NOMO-1 (cell line): ENCODE results near the gene NCCRP1.
"Not testable (repeated sequence)": the region's sequence is repeated elsewhere in the genome, so short reads cannot be mapped to it uniquely, and the experiment has no call there.

Experiments
- DNase-seq, 2 experiments: peaks; one replicate each; lab custom pipeline; 2025; ENCODE audit not compliant: unreplicated experiment in 2 of 2; lab: John Stamatoyannopoulos, UW

Gene NCCRP1

DNA sequence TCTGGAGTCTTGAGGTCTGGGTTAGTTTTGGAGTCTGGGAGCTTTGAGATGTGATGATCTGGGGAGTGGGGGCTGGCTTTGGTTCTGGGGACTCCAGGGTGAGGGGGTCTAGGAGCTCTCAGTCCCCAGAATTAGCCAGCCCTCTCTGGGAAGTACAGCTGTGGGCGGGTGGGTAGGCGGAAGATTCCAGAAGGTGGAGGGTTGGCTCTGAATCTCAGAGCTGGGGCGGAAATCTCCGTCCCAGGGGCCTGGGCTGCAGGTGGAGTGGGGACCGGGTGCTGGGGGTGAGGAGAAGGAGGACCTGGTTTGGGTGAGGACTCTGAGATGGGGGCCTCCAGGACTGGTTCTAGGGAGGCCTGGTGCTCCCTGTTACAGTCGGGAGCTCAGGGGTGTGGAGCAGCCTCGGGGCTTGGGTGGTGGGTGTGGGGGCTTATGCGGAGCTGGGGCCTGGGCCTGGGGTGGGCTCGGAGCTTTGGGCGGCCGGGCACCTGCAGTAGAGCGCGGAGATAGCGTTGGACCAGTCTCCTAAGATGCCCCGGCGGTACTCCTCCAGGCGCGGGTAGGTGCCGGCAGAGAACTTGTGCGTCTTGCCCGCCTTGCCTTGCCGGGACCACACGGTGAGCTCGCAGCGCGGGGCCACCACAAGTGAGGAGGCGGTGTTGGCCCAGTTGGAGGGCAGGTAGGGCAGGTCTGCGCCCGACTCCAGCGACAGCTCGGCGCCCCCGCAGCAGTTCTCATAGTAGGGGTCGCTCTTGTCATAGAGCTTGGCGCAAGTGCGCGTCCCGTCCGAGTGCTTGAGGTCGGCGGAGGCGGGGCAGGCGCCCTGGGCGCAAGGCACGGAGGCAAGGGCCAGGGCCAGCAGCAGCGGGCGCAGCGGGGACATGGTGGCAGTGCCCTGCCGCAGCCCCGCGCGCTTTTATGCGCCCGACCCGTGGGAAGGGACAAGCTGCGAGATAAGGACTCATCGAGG is 6.9 kb downstream of the NCCRP1 start, which contains the start of gene SYCN:
Gene SYCN (minus strand): TSS at position 892 of the 970 bp plus-strand sequence. CDS start 9 bp downstream, at position 883.
- DNase-seq: no peak

DNA sequence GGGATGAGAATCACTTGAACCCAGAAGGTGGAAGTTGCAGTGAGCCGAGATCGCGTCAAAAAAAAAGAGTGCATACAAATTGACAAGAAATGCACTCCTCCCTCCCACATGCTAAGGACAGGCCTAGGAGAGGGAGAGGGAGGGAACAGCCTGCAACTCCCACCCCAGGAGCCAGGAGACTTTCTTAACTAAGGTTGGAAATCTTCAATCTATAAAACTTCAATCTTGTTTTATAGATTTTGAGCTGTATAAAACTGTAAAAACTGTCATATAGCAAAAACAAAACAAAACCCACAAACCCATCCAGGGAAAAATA is 8.6 kb downstream of the NCCRP1 start:
- no peak for DNase-seq

DNA sequence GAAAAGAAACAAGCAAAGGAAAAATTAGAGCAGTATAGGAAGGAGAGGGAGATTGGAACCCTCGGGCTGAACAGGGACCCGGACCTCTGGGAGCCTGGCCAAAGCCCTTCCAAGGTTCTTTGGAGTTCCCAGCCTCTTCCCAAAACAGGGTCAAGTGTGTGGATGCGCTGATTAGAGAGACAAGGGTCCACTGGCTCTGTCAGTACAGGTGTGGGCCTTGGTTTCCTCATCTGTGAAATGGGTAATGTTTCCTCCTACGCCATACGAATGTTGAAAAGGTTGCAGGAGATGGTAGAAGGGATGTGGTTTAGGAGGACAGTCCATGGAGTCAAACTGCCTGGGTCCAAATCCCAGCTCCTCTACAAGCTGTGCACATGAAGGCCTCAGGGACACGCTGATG is 9.4 kb downstream of the NCCRP1 start:
- no peak for DNase-seq

- DNase-seq: no peak
Measured at GRCh38 chr19:39207293-39207836, 10.6 kb downstream of the NCCRP1 start.

- no peak for DNase-seq
Measured at GRCh38 chr19:39208175-39208795, 11.5 kb downstream of the NCCRP1 start.

- no peak for DNase-seq
Measured at GRCh38 chr19:39209196-39209595, 12.4 kb downstream of the NCCRP1 start.

GRCh38 chr19:39211731-39212374 is 15.1 kb downstream of the NCCRP1 start:
- DNase-seq: no peak

DNA sequence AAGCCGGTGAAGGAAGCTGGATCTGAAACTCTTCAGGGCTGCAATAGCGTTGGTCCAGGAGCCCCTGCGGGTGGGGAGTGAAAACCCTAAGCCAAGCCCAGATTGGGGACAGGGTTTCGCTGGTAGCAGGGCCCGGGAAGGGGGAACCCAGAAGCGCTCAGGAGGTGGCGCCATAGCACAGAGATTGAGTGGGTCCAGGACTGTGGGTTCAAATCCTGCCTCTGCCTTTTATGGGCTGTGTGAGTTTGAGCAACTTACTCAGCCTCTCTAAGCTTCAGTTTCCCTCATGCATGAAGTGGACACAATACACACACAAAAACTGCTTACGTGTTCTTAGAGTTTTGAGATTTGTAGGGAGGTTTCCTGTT is 15.6 kb downstream of the NCCRP1 start:
- peak; percentile 9 to 26 for DNase-seq

DNA sequence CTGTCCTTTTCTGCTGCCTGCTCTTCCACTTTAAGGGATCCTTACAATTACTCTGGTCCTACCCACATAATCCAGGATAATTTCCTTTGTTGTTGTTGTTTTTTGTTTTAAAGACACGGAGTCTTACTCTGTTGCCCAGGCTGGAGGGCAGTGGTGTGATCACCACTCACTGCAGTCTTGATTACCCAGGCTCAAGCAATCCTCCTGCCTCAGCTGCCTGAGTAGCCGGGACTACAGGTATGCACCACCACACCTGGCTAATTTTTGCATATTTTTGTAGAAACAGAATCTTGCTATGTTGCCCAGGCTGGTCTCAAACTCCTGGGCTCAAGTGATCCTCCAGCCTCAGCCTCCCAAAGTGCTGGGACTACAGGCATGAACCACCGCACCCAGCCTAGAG is 18.6 kb downstream of the NCCRP1 start:
- not testable (repeated sequence) for DNase-seq

- DNase-seq: no peak
Measured at GRCh38 chr19:39217094-39217493, 20.3 kb downstream of the NCCRP1 start.

- no peak for DNase-seq
Measured at GRCh38 chr19:39218230-39219007, 21.7 kb downstream of the NCCRP1 start.

GRCh38 chr19:39219108-39219507 is 22.3 kb downstream of the NCCRP1 start:
- DNase-seq: not testable (repeated sequence)

- no peak for DNase-seq
Measured at GRCh38 chr19:39223703-39224279, 27.0 kb downstream of the NCCRP1 start.

GRCh38 chr19:39224910-39225309 is 28.1 kb downstream of the NCCRP1 start:
- DNase-seq: peak in 1 of 2 experiments; percentile 57

GRCh38 chr19:39230096-39230764 is 33.5 kb downstream of the NCCRP1 start:
- DNase-seq: no peak

GRCh38 chr19:39232708-39233107 is 35.9 kb downstream of the NCCRP1 start:
- DNase-seq: no peak

GRCh38 chr19:39236527-39236926 is 39.8 kb downstream of the NCCRP1 start:
- DNase-seq: no peak

DNA sequence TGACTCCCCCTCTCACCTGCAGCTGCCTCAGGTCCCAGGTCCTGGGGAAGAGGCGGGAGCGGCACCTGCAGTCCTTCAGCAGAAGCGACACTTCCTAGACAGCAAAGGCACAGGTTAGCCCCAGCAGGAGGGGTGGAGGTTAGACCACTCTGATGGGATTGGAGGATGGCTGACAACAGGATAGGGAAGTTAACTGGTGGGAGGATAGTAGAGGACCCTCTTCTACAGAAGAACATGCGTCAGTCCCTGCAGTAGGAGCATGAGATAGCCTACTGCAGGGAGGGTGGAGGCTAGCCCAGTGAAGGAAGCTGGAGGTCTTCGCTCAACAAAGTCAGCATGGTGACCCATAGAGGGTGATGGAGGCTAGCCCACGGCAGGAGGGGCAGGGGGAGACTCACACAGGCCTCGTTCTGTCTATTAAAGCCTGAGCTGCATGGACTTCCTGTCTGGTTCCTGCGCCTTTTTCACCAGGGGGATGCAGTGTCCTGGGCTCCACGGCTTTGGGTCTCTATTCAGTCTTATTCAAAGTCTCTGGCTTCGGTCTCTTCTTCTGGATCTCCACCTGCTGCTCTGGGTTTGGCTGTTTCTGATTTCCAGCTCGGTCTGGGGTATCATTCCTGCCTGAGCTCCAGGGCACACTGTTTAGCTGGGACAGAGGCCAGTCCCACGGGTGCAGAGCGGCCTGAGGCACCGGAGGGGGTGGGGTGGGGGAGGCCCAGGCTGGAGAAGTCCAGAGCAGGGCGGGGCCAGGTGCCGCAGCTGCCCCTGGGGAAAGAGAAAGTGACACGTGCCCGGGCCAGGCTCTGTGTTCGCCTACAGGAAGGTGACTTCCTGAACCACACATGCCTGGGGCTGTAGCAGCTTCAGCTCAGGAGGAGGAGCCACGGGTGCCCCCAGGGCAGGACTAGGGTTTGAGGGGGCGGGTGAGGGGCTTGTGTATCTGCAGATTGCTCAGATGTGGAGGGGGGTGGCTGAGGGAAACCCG is 40.7 kb downstream of the NCCRP1 start:
- DNase-seq: peak; percentile 19 to 28
